HG03139 (cell line): ENCODE results near the gene ALAD.
"Not testable (repeated sequence)": the region's sequence is repeated elsewhere in the genome, so short reads cannot be mapped to it uniquely, and the experiment has no call there.

ENCODE experiments used
- ATAC-seq: cut with Tn5 transposase; IDR thresholded peaks from one replicate; pipeline ENCODE4 v1.9.1; 2021; ENCODE audit not compliant: unreplicated experiment

ALAD gene

DNA sequence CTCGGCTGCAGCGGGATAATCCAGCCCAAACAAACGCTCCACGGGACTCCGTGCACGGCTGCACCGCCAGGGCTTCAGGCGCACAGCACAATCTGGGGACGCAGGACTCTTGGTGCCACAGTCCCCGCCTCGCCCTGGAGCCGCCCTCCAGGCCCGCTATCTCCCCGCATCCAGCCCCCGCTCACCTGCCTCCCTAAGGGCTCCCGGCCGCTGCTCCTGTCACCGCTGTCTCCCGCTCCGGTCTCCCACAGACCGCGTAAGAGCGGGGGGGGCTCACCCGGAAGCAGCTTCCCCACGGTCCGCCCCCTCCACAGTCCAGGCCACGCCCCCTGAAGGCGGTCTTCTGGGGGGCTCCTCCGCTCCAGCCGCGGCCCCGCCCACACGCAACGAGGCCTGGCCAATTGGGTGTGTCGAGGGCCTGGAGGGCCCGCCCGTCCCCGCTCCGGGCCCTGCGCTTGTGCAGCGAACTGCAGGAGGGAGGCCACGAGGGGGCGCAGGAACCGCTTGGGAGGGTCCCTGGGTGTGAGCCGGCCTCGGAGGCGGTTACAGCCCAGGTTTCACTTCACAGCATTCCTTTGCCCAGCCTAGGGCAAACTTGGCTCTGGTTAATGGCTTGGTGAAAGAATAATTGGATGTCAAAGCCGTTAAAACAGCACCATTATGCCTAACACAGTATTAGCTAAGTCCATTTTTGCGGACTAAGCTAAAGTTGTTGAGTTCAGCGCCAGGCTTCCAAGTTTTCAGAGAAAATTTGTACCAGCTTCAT is at the start of gene ALAD:
Gene ALAD (minus strand): TSS at position 258 of the 766 bp plus-strand sequence. CDS start 7,725 bp downstream, outside the sequence.
- ATAC-seq = peak; percentile 99

- ATAC-seq = no peak
Measured at GRCh38 chr9:113449376-113449775, 48.3 kb upstream of the ALAD start.

DNA sequence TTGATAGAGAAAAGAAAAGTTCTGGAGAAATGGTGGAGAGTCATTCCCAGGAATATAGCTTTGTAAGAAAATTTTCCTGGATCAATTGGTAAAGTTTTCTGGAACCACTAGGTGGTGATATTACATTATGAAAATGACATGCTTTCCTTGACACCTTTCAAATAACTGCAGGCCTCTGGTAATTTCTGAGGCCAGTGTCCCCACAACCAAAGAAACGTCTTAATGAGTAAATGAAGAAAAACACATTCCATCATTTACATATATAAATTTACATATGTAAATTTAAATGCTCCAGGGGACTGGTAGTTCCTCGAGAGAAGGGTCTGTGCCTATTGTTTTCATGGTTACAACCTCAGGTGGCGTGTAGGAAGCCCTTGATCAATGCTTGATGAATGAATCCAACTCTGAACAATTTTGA is 45.2 kb upstream of the ALAD start:
- no peak for ATAC-seq

- ATAC-seq = no peak
Measured at GRCh38 chr9:113444736-113445135, 43.7 kb upstream of the ALAD start.

DNA sequence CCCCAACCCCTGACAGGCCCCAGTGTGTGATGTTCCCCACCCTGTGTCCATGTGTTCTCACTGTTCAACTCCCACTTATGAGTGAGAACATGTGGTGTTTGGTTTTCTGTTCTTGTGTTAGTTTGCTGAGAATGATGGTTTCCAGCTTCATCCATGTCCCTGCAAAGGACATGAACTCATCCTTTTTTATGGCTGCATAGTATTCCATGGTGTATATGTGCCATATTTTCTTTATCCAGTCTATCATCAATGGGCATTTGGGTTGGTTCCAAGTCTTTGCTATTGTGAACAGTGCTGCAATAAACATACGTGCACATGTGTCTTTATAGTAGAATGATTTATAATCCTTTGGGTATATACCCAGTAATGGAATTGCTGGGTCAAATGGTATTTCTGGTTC is 36.6 kb upstream of the ALAD start:
- ATAC-seq = not testable (repeated sequence)

- no peak for ATAC-seq
Measured at GRCh38 chr9:113436728-113437515, 35.8 kb upstream of the ALAD start.

DNA sequence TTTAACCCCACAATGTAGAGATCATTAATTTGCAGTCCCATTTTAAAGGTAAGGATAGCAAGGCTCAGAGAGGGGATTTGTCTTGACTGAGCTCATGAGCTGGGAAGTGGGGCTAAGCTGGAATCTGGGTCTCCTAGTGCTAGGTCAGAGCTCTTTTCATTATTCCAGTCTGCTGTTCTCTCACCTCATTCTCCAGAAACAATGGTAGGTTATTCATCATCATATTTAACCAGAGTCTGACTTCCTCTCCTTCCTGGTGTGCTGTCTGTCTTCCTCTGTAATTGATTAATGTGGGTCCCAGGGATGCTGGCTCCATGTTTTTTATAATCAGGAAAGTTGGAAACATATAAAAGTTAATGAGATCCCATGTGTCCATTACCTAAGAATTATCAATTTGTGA is 30.1 kb upstream of the ALAD start:
- no peak for ATAC-seq

- no peak for ATAC-seq
Measured at GRCh38 chr9:113428062-113428615, 27.1 kb upstream of the ALAD start.

- ATAC-seq = no peak
Measured at GRCh38 chr9:113427629-113428028, 26.5 kb upstream of the ALAD start.

DNA sequence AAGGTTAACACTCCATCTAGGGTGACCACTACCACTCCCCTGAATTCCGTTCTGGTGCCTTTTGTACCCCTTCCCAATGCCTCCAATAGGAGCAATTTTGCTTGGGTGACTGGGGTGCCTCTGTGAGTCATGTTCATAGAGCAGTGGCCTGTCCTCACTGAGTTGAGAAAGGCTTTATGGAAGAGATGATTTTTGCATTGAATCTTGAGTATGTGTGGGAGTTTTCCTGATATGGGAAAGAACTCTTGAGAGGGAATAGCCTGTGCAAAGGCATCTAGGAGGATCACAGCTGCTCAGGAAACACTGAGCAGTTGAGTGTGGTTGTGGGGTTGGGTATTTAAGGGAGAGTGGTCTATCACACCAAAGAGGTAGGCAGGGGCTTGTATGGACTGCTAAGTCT is 25.6 kb upstream of the ALAD start:
- no peak for ATAC-seq

DNA sequence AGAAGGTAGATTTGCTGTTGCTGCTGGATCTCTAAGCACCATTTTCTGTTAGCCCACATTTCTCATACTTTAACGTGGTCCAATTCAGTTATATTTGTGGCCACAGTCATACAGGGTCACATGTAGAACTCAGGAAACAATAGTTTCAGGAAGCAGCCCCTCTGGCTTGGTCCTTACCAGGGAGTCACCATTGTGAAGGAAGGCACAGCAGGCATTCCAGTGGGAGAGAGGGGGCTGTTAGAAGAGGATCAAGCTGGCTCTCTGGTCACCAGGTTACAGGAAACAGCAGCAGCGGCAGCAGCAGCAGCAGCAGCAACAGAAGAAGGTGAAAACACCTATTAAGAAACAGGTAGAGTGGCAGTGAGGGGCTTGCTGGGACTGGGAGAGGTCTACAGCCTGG is 24.0 kb upstream of the ALAD start:
- no peak for ATAC-seq

- no peak for ATAC-seq
Measured at GRCh38 chr9:113421726-113422125, 20.6 kb upstream of the ALAD start.

- ATAC-seq = no peak
Measured at GRCh38 chr9:113417370-113417769, 16.3 kb upstream of the ALAD start.

DNA sequence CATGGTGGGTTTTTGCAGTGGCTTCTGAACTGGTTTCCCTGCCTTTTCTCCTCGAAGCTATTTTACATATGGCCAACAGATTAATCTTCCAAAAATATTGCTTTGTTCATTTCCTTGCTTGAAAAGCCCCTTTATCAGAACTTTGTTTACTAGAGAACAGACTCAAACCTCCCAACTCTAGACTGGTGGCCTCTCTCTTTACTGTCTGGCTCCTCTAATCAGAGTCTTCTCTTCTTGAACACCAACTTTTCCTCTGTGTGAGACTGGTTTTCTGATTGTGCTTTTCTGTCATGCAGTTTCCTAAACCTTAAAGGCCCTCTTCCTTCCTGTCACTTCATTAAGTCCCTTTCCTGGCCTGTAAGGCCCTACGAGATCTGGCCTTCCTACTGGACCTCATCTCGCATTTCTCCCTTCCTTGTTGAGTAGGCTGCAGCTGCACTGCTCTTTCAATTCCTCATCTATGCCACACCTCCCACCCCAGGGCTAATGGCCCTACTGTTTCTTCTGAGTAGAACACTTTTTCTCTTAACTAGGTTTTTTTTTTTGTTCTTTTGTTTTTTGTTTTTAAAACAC is 15.2 kb upstream of the ALAD start:
- ATAC-seq = peak; percentile 92

- peak; percentile 82 for ATAC-seq
Measured at GRCh38 chr9:113410207-113410864, 9.3 kb upstream of the ALAD start, which contains the start of the genes C9orf43 and POLE3. TSS of gene C9orf43 (plus strand) at chr9:113410747. CDS start at chr9:113413494, 2,747 bp downstream. TSS of gene POLE3 (minus strand) at chr9:113410675. CDS start at chr9:113410293, 382 bp downstream.

- ATAC-seq = no peak
Measured at GRCh38 chr9:113409883-113410206, 8.8 kb upstream of the ALAD start.

DNA sequence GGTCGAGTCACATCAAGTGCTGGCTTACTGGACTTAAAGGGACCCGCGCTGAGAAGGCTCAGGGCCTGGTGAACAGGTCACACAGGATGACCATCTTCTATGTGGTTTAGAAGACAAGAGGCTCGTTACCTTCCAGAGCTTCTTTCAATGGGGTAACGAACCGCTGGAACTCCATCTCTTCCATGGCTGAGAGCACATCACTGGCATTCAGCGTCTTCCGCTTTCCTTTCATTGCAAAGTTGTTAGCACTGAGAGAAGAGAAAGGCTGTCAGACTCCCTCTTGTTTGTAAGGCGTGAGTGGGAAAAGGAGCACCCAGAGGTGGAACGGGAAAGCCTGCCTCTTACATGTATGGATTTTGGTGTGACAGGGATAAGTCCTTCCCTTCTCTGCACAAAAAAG is 8.4 kb upstream of the ALAD start:
- ATAC-seq = no peak

GRCh38 chr9:113406873-113407511 is 5.9 kb upstream of the ALAD start:
- not testable (repeated sequence) for ATAC-seq

GRCh38 chr9:113406353-113406752 is 5.3 kb upstream of the ALAD start:
- not testable (repeated sequence) for ATAC-seq

- no peak for ATAC-seq
Measured at GRCh38 chr9:113403646-113404045, 2.6 kb upstream of the ALAD start.
